ENCODE results near the gene PTPN6. TPM values are rescaled to one million over a fixed set of nuclear protein-coding genes. Genes with fewer than 3 reads are reported as not detected.
A peak's percentile ranks its signal among the peaks of the same experiment; 100 is the strongest.

The PTPN6 gene
- total and polyA plus RNA-seq, 2 of the 13 experiments (the other 11 are each of a cell fraction or from before 2014, with no cell fraction given), result 10.5 to 10.6 TPM

DNA sequence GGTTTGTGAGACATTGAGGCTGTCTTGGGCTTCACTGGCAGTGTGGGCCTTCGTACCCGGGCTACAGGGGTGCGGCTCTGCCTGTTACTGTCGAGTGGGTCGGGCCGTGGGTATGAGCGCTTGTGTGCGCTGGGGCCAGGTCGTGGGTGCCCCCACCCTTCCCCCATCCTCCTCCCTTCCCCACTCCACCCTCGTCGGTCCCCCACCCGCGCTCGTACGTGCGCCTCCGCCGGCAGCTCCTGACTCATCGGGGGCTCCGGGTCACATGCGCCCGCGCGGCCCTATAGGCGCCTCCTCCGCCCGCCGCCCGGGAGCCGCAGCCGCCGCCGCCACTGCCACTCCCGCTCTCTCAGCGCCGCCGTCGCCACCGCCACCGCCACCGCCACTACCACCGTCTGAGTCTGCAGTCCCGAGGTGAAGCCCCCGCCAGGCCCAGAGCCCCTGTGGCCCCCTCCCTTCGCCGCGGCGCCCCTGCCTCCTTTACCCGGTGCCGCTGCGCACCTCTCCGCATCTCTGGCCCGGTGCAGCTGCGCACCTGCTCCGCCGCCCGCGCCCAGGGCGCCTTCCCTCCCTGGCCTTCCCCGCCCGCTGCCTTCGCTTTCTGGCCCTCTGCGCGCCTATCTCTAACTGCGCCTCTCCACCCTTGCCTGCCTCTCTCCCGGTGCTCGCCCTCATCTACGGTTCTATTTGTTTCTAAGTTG lies 36.8 kb upstream of the PTPN6 start, which contains the start of gene ENO2 (continued):
- TF ChIP-seq, protein P1, sequence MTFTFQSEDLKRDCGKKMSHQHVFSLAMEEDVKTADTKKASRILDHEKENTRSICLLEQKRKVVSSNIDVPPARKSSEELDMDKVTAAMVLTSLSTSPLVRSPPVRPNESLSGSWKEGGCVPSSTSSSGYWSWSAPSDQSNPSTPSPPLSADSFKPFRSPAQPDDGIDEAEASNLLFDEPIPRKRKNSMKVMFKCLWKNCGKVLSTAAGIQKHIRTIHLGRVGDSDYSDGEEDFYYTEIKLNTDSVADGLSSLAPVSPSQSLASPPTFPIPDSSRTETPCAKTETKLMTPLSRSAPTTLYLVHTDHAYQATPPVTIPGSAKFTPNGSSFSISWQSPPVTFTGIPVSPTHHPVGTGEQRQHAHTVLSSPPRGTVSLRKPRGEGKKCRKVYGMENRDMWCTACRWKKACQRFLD (CRISPR knock-in tag; IDR thresholded peaks at IDR 0.05; ENCODE audit: borderline replicate concordance), result 0 out of 2 replicates have a peak, but pooled peaks have one; percentile 17
- TF ChIP-seq ZNF605 (CRISPR knock-in tag; IDR thresholded peaks at IDR 0.05) (no peak; the same call in 1 of the 2 replicates), JUNB (CRISPR knock-in tag; IDR thresholded peaks at IDR 0.05; ENCODE audit: borderline replicate concordance) (no peak), SNAPC2 (CRISPR knock-in tag; IDR thresholded peaks at IDR 0.05) (0 out of 2 replicates have a peak, but pooled peaks have one; percentile 6), FOXO1 (CRISPR knock-in tag; IDR thresholded peaks at IDR 0.05) (no peak), YEATS2 (CRISPR knock-in tag; IDR thresholded peaks at IDR 0.05; ENCODE audit: borderline replicate concordance) (0 out of 2 replicates have a peak, but pooled peaks have one; percentile 8), ZNF672 (CRISPR knock-in tag; IDR thresholded peaks at IDR 0.05) (no peak), RBFOX2 (IDR thresholded peaks at IDR 0.05; ENCODE audit: low read depth, low read length) (peak; percentile 77), TARDBP (CRISPR knock-in tag; IDR thresholded peaks at IDR 0.05) (no peak), EED (CRISPR knock-in tag; IDR thresholded peaks at IDR 0.05) (0 out of 2 replicates have a peak, but pooled peaks have one; percentile 36), ZNF563 (CRISPR knock-in tag; IDR thresholded peaks at IDR 0.05) (peak; percentile 25; the same call in 1 of the 2 replicates)
- TF ChIP-seq, protein P2, sequence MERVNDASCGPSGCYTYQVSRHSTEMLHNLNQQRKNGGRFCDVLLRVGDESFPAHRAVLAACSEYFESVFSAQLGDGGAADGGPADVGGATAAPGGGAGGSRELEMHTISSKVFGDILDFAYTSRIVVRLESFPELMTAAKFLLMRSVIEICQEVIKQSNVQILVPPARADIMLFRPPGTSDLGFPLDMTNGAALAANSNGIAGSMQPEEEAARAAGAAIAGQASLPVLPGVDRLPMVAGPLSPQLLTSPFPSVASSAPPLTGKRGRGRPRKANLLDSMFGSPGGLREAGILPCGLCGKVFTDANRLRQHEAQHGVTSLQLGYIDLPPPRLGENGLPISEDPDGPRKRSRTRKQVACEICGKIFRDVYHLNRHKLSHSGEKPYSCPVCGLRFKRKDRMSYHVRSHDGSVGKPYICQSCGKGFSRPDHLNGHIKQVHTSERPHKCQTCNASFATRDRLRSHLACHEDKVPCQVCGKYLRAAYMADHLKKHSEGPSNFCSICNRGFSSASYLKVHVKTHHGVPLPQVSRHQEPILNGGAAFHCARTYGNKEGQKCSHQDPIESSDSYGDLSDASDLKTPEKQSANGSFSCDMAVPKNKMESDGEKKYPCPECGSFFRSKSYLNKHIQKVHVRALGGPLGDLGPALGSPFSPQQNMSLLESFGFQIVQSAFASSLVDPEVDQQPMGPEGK (CRISPR knock-in tag; IDR thresholded peaks at IDR 0.05), result peak; percentile 43; the same call in 1 of the 2 replicates
- TF ChIP-seq, protein P3, sequence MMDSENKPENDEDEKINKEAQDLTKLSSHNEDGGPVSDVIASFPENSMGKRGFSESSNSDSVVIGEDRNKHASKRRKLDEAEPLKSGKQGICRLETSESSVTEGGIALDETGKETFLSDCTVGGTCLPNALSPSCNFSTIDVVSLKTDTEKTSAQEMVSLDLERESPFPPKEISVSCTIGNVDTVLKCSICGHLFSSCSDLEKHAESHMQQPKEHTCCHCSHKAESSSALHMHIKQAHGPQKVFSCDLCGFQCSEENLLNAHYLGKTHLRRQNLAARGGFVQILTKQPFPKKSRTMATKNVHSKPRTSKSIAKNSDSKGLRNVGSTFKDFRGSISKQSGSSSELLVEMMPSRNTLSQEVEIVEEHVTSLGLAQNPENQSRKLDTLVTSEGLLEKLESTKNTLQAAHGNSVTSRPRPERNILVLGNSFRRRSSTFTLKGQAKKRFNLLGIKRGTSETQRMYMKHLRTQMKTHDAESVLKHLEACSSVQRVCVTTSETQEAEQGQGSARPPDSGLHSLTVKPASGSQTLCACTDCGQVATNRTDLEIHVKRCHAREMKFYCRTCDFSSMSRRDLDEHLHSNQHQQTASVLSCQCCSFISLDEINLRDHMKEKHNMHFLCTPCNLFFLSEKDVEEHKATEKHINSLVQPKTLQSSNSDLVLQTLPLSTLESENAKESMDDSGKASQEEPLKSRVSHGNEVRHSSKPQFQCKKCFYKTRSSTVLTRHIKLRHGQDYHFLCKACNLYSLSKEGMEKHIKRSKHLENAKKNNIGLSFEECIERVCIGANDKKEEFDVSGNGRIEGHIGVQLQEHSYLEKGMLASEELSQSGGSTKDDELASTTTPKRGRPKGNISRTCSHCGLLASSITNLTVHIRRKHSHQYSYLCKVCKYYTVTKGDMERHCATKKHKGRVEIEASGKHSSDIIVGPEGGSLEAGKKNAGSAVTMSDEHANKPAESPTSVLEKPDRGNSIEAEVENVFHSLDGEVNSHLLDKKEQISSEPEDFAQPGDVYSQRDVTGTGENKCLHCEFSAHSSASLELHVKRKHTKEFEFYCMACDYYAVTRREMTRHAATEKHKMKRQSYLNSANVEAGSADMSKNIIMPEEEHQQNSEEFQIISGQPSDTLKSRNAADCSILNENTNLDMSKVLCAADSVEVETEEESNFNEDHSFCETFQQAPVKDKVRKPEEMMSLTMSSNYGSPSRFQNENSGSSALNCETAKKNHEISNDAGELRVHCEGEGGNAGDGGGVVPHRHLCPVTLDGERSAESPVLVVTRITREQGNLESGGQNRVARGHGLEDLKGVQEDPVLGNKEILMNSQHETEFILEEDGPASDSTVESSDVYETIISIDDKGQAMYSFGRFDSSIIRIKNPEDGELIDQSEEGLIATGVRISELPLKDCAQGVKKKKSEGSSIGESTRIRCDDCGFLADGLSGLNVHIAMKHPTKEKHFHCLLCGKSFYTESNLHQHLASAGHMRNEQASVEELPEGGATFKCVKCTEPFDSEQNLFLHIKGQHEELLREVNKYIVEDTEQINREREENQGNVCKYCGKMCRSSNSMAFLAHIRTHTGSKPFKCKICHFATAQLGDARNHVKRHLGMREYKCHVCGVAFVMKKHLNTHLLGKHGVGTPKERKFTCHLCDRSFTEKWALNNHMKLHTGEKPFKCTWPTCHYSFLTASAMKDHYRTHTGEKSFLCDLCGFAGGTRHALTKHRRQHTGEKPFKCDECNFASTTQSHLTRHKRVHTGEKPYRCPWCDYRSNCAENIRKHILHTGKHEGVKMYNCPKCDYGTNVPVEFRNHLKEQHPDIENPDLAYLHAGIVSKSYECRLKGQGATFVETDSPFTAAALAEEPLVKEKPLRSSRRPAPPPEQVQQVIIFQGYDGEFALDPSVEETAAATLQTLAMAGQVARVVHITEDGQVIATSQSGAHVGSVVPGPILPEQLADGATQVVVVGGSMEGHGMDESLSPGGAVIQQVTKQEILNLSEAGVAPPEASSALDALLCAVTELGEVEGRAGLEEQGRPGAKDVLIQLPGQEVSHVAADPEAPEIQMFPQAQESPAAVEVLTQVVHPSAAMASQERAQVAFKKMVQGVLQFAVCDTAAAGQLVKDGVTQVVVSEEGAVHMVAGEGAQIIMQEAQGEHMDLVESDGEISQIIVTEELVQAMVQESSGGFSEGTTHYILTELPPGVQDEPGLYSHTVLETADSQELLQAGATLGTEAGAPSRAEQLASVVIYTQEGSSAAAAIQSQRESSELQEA (CRISPR knock-in tag; IDR thresholded peaks at IDR 0.05; ENCODE audit: not compliant biosample characterization), result no peak
